ENCODE measurements around the gene PSRC1.
A peak's percentile ranks its signal among the peaks of the same experiment; 100 is the strongest.

PSRC1 gene

DNA sequence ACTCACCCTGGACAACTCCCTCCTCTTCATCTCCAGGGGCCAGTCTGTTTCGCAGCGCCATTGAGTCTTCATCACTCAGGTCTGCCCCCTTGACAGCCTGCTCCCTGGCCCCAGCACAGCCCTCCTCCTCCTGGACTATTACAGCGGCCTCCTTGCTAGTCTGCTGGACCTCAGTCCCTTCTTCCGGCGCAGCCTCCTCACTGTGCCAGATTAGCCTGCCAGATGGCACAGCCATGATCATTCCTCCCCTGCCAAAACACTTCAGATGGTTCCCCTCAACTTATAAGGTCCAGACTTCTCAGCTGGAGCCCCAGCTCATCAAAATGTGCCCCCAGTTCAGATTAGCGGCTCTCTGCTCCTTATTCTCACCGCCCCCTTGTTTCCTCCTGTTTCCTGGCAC lies 40.6 kb downstream of the PSRC1 start:
- DNase-seq: no peak

- DNase-seq: no peak
These were observed 41.1 kb downstream of the PSRC1 start for GRCh38 chr1:109241841-109242345.

GRCh38 chr1:109241344-109241743 lies 41.6 kb downstream of the PSRC1 start:
- peak; percentile 41 for DNase-seq

GRCh38 chr1:109240158-109241152 lies 42.5 kb downstream of the PSRC1 start:
- peak; percentile 43 for DNase-seq

- peak; percentile 60 for DNase-seq
These were observed 43.4 kb downstream of the PSRC1 start for GRCh38 chr1:109239409-109240068.

DNA sequence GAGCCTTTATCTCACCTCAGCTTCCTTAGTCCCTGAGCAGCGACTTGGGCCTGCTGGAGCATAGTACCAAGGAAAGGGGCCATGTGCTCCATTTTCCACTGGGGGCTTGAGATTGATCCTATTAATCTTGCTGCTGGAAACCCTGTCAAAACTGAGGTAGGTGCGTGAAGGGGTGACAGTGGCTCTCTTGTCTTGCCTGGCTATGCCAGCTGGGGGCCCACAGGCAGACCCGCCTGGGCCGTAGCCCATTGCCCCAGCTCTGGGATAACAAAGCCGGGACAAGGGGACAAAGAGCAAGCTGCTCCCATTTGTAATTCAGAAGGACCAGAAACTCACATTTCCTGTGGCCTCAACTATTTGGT lies 43.9 kb downstream of the PSRC1 start:
- DNase-seq: no peak

- DNase-seq: no peak
These were observed 44.6 kb downstream of the PSRC1 start for GRCh38 chr1:109238382-109238781.

DNA sequence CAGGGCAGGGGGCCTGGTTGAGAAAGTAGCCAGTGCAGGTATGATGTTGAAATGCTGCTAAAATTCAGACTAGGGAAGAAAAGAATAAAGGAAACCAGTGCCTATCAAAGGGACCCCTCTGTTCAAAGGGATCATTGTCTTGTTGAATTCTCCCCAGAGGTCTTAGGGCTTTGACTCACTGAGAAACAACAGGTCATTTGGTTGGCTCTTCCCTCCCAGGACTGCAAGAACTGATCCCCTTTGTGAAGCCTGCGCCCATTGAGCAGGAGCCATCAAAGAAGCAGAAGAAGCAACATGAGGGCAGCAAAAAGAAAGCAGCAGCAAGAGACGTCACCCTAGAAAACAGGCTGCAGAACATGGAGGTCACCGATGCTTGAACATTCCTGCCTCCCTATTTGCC lies 45.4 kb downstream of the PSRC1 start:
- DNase-seq: no peak

- no peak for DNase-seq
These were observed 47.8 kb downstream of the PSRC1 start for GRCh38 chr1:109235137-109235536.

GRCh38 chr1:109231066-109231465 lies 51.9 kb downstream of the PSRC1 start:
- no peak for DNase-seq
